ENCODE results near the gene GCSH. TPM values are rescaled to one million over a fixed set of nuclear protein-coding genes. Genes with fewer than 3 reads are reported as not detected.

GCSH gene
- polyA plus RNA-seq, 3 donors, result 71.3 to 108 (median 88.2) TPM

Other genes starting within 250 kb of the GCSH start
- 10 to 100 TPM; 54.9 to 76.0 (median 68.1) TPM for gene CMC2, start 89.5 kb downstream of the GCSH start, polyA plus RNA-seq (ENCODE audit: insufficient read length in 3 of 3)
- 10 to 100 TPM; 16.3 to 25.2 (median 24.8) TPM for gene CENPN, start 89.2 kb downstream of the GCSH start, polyA plus RNA-seq (ENCODE audit: insufficient read length in 3 of 3)
- 10 to 100 TPM; 42.7 to 53.5 (median 43.3) TPM for gene ATMIN, start 60.6 kb downstream of the GCSH start, polyA plus RNA-seq (ENCODE audit: insufficient read length in 3 of 3)
- gene C16orf46, start 19.2 kb downstream of the GCSH start, polyA plus RNA-seq (ENCODE audit: insufficient read length in 3 of 3), result 1 to 10 TPM; 1.5 to 1.9 (median 1.7) TPM
- gene BCO1, start 142.3 kb upstream of the GCSH start, polyA plus RNA-seq (ENCODE audit: insufficient read length in 3 of 3), result 1 to 10 TPM; 2.3 to 3.0 (median 2.4) TPM
- 1 to 10 TPM; 2.5 to 3.5 (median 2.6) TPM for gene GAN, start 218.6 kb upstream of the GCSH start, polyA plus RNA-seq (ENCODE audit: insufficient read length in 3 of 3)

Data from renal cortex interstitium (tissue), 3 donors.